ENCODE data around the gene RRP9.

The RRP9 gene

GRCh38 chr3:51971350-51971749 lies 29.6 kb upstream of the RRP9 start:
- no peaks in the 10 kb centered on the region for H3K27me3 ChIP-seq (ENCODE audit: insufficient read depth, low read depth)
- H3K79me2 ChIP-seq (ENCODE audit: insufficient read depth, low read depth), result 0 out of 2 replicates have a peak, but pooled peaks cover 5% of the 10 kb centered on the region
- no peaks in the 10 kb centered on the region for H4K20me1 ChIP-seq (ENCODE audit: insufficient read depth)
- no peak overlapping the region for H3K9ac ChIP-seq
- no peaks in the 10 kb centered on the region for H3K36me3 ChIP-seq (ENCODE audit: insufficient read depth)
- H3K4me3 ChIP-seq (IDR thresholded peaks at IDR 0.05; ENCODE audit: insufficient read depth, low read depth, low read length), result no peak overlapping the region
- peaks cover 12% of the 10 kb centered on the region for H3K4me1 ChIP-seq (ENCODE audit: low read depth, poor library complexity, severe bottlenecking)
- TF ChIP-seq, protein P1, sequence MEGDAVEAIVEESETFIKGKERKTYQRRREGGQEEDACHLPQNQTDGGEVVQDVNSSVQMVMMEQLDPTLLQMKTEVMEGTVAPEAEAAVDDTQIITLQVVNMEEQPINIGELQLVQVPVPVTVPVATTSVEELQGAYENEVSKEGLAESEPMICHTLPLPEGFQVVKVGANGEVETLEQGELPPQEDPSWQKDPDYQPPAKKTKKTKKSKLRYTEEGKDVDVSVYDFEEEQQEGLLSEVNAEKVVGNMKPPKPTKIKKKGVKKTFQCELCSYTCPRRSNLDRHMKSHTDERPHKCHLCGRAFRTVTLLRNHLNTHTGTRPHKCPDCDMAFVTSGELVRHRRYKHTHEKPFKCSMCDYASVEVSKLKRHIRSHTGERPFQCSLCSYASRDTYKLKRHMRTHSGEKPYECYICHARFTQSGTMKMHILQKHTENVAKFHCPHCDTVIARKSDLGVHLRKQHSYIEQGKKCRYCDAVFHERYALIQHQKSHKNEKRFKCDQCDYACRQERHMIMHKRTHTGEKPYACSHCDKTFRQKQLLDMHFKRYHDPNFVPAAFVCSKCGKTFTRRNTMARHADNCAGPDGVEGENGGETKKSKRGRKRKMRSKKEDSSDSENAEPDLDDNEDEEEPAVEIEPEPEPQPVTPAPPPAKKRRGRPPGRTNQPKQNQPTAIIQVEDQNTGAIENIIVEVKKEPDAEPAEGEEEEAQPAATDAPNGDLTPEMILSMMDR (conservative IDR thresholded peaks at IDR 0.05; ENCODE audit: low read depth, low read length), result no peak
- no peak overlapping the region for H2AFZ ChIP-seq (ENCODE audit: low read depth)
- no peak overlapping the region for H3K4me2 ChIP-seq
- no peak overlapping the region for H3K27ac ChIP-seq

DNA sequence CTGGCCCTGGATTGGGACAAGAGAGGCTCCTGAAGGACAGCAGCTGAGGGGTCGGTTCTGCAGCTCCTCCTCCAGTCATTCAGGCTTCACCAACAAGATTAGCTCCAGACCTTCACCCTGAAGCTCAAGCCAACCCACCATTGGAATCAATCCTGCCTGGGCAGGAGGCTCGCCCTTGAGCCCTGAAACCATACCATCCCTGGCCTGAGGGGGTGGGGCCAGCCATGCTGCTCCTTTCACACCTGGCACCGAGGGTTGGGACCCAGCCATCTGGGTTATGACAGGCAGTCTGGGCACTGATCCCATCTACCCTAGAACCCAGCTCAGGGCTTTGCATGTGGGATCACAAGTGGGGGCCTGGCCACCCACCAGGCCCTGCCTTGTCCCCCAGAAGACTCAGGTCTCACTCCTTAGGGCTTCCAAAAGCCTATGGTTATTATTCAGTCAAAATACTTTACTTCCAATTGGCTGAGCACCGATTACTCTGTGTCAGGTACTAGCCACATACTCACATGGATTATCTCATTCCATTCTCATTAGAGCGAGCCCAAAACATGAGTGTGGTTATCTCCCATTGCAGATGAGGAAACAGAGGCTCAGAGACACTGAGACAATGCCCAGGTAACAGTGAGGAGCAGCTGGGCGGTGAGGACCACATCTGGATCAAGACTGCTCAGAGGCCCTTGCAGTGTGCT lies 29.0 kb upstream of the RRP9 start:
- no peak overlapping the region for H3K4me2 ChIP-seq
- no peak overlapping the region for H3K4me3 ChIP-seq (IDR thresholded peaks at IDR 0.05; ENCODE audit: insufficient read depth, low read depth, low read length)
- H3K36me3 ChIP-seq (ENCODE audit: insufficient read depth), result no peaks in the 10 kb centered on the region
- H3K79me2 ChIP-seq (ENCODE audit: insufficient read depth, low read depth), result 0 out of 2 replicates have a peak, but pooled peaks cover 5% of the 10 kb centered on the region
- H3K4me1 ChIP-seq (ENCODE audit: low read depth, poor library complexity, severe bottlenecking), result peaks cover 11% of the 10 kb centered on the region
- TF ChIP-seq, protein P1 (conservative IDR thresholded peaks at IDR 0.05; ENCODE audit: low read depth, low read length), result no peak
- no peaks in the 10 kb centered on the region for H3K27me3 ChIP-seq (ENCODE audit: insufficient read depth, low read depth)
- H4K20me1 ChIP-seq (ENCODE audit: insufficient read depth), result no peaks in the 10 kb centered on the region
- no peak overlapping the region for H3K27ac ChIP-seq
- no peak overlapping the region for H2AFZ ChIP-seq (ENCODE audit: low read depth)
- H3K9ac ChIP-seq, result no peak overlapping the region

DNA sequence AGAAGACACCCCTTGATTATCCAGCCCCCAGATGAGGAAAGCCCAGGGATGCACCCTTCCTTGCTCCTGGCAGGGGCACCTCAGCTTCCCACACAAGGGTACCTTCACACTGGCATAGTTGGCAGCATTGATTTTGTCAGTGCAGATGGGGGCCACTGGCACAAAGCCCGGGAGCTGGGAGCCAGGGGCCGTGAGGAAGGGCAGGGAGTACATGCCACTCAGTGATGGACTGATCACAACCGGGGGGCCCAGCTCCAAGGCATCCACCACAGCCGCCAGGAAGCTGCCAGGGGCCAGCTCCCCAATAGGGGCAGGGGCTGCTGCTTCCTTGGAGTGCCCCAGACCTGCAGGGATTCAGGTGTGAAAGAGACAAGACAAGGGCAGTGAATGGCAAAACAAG lies 28.1 kb upstream of the RRP9 start:
- no peak overlapping the region for H3K4me2 ChIP-seq
- H3K4me3 ChIP-seq (IDR thresholded peaks at IDR 0.05; ENCODE audit: insufficient read depth, low read depth, low read length), result no peak overlapping the region
- peaks cover 7% of the 10 kb centered on the region for H3K4me1 ChIP-seq (ENCODE audit: low read depth, poor library complexity, severe bottlenecking)
- H3K27me3 ChIP-seq (ENCODE audit: insufficient read depth, low read depth), result no peaks in the 10 kb centered on the region
- H3K36me3 ChIP-seq (ENCODE audit: insufficient read depth), result no peaks in the 10 kb centered on the region
- no peak overlapping the region for H3K9ac ChIP-seq
- H4K20me1 ChIP-seq (ENCODE audit: insufficient read depth), result no peaks in the 10 kb centered on the region
- H3K27ac ChIP-seq, result no peak overlapping the region
- H3K79me2 ChIP-seq (ENCODE audit: insufficient read depth, low read depth), result 0 out of 2 replicates have a peak, but pooled peaks cover 5% of the 10 kb centered on the region
- TF ChIP-seq, protein P1 (conservative IDR thresholded peaks at IDR 0.05; ENCODE audit: low read depth, low read length), result no peak
- H2AFZ ChIP-seq (ENCODE audit: low read depth), result no peak overlapping the region

DNA sequence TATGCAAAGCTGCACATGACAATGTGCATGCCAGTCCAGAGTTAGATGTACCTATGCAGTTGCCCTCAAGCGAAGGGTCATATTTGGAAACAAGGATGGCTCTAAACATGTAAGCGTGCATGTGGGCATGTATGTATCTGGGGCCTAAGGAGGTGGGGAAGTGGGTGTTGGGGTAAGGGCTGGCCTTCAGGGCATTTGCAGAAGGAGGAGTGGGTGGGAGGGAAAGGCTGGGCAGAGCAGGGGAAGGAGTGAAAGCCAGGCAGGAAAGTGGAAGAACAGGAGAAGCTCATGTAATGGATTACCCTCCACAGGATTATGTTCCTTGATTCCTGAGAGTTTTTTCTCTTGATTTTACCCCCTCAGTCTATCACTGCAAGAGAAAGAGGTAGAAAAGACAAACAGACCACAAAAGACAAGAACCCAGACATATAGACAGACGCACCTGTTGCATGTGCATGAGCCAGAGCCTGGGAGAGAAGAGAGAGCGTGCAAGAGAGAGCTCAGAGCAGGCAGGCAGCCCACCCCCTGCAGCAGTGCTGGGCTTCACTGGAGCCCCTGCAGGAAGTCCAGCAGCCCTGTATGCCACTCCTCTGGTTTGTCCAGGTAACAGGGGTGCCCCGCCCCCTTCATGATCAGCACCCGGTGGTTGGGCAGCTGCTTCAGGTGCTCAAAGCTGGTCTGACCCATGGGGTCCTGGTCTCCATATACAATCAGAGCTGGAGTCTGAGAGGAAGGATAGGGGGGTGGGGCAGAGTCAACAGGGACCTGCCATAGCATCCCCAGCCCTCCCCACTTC lies 27.4 kb upstream of the RRP9 start:
- Histone ChIP-seq H3K9ac (no peak overlapping the region), H3K4me3 (IDR thresholded peaks at IDR 0.05; ENCODE audit: insufficient read depth, low read depth, low read length) (no peak overlapping the region), H3K36me3 (ENCODE audit: insufficient read depth) (no peaks in the 10 kb centered on the region), H3K4me1 (ENCODE audit: low read depth, poor library complexity, severe bottlenecking) (peaks cover 1% of the 10 kb centered on the region), H3K27ac (no peak overlapping the region), H3K4me2 (no peak overlapping the region), H3K27me3 (ENCODE audit: insufficient read depth, low read depth) (no peaks in the 10 kb centered on the region), H4K20me1 (ENCODE audit: insufficient read depth) (no peaks in the 10 kb centered on the region), H2AFZ (ENCODE audit: low read depth) (no peak overlapping the region), H3K79me2 (ENCODE audit: insufficient read depth, low read depth) (0 out of 2 replicates have a peak, but pooled peaks cover 5% of the 10 kb centered on the region)
- TF ChIP-seq, protein P1 (conservative IDR thresholded peaks at IDR 0.05; ENCODE audit: low read depth, low read length), result no peak

Measured in KMS-11 (cell line).